Liver (tissue), 9 donors: ENCODE measurements around the gene TMEM125. TPM values are rescaled to one million over a fixed set of nuclear protein-coding genes. Genes with fewer than 3 reads are reported as not detected.

Experiments used
- DNase-seq: peaks from one replicate; pipeline ENCODE4 v3.0.0-alpha.2; 2017; ENCODE audit warnings: low spot score
- H3K27ac ChIP-seq, 2 donors: one replicate each; pipeline ENCODE4 v1.7.0; 2013; ENCODE audit warnings: inconsistent platforms in 2 of 2, low read length in 2 of 2, control low read depth in 1 of 2, low read depth in 1 of 2, mild to moderate bottlenecking in 1 of 2
- H3K27me3 ChIP-seq, 4 donors: one replicate each; pipeline versions ENCODE4 v1.6.1 to v1.7.0; 2013; ENCODE audit warnings: low read length in 3 of 4, inconsistent platforms in 1 of 4, mild to moderate bottlenecking in 1 of 4, moderate library complexity in 1 of 4; ENCODE audit not compliant: control insufficient read depth in 4 of 4, insufficient read depth in 4 of 4
- H3K36me3 ChIP-seq, 4 donors: one replicate each; pipeline versions ENCODE4 v1.6.1 to v1.7.0; 2013; ENCODE audit warnings: low read length in 3 of 4, mild to moderate bottlenecking in 3 of 4, low read depth in 1 of 4, moderate library complexity in 1 of 4; ENCODE audit not compliant: control insufficient read depth in 4 of 4, insufficient read depth in 3 of 4
- H3K4me1 ChIP-seq, 4 donors: one replicate each; pipeline versions ENCODE4 v1.6.1 to v1.7.0; 2013; ENCODE audit warnings: low read length in 3 of 4, mild to moderate bottlenecking in 3 of 4, moderate library complexity in 1 of 4; ENCODE audit not compliant: control insufficient read depth in 4 of 4, insufficient read depth in 4 of 4
- H3K4me3 ChIP-seq, 3 donors: one replicate each; pipeline versions ENCODE4 v1.6.1 to v1.7.0; 2013; ENCODE audit warnings: low read length in 3 of 3, control low read depth in 1 of 3, low read depth in 1 of 3, mild to moderate bottlenecking in 1 of 3
- H3K9ac ChIP-seq, 2 donors: one replicate each; pipeline ENCODE4 v1.7.0; 2013; ENCODE audit warnings: low read length in 2 of 2, mild to moderate bottlenecking in 2 of 2, moderate library complexity in 2 of 2, control low read depth in 1 of 2, low read depth in 1 of 2
- H3K9me3 ChIP-seq, 4 donors: one replicate each; pipeline versions ENCODE4 v1.6.1 to v1.7.0; 2013; ENCODE audit warnings: low read length in 3 of 4; ENCODE audit not compliant: control insufficient read depth in 4 of 4
- CTCF ChIP-seq: fragments of 150-350 bp; IDR thresholded peaks from 2 replicates; pipeline ENCODE4 v1.5.1; 2017; ENCODE audit warnings: improper control_type of control experiment, low read depth, low read length; ENCODE audit not compliant: missing input control
- EGR1 ChIP-seq, 2 donors: IDR thresholded peaks; 2 replicates each; pipeline ENCODE4 v1.6.1; 2016 to 2018; ENCODE audit warnings: antibody characterized with exemption in 2 of 2, low read depth in 2 of 2
- FOXA1 ChIP-seq: IDR thresholded peaks from 2 replicates; pipeline ENCODE4 v1.6.1; 2016; ENCODE audit warnings: antibody characterized with exemption
- FOXA2 ChIP-seq: IDR thresholded peaks from 2 replicates; pipeline ENCODE4 v1.6.1; 2016; ENCODE audit warnings: antibody characterized with exemption
- GABPA ChIP-seq, 2 donors: IDR thresholded peaks in 1 of 2; conservative IDR thresholded peaks in 1 of 2; 2 replicates each; pipeline ENCODE4 v1.6.1; 2016; ENCODE audit warnings: antibody characterized with exemption in 2 of 2, mild to moderate bottlenecking in 1 of 2, moderate library complexity in 1 of 2
- HNF4A ChIP-seq, 2 donors: conservative IDR thresholded peaks; 2 replicates each; pipeline ENCODE4 v1.6.1; 2016; ENCODE audit warnings: antibody characterized with exemption in 2 of 2, mild to moderate bottlenecking in 2 of 2
- HNF4G ChIP-seq: IDR thresholded peaks from 2 replicates; pipeline ENCODE4 v1.6.1; 2016; ENCODE audit warnings: antibody characterized with exemption
- JUND ChIP-seq, 2 donors: IDR thresholded peaks; 2 replicates each; pipeline ENCODE4 v1.6.1; 2016; ENCODE audit warnings: antibody characterized with exemption in 2 of 2
- MAX ChIP-seq: IDR thresholded peaks from 2 replicates; pipeline ENCODE4 v1.6.1; 2016; ENCODE audit warnings: antibody characterized with exemption
- NR2F2 ChIP-seq: IDR thresholded peaks from 2 replicates; pipeline ENCODE4 v1.6.1; 2016; ENCODE audit warnings: antibody characterized with exemption
- RAD21 ChIP-seq, 2 donors: IDR thresholded peaks; 2 replicates each; pipeline ENCODE4 v1.6.1; 2016; ENCODE audit warnings: antibody characterized with exemption in 2 of 2, mild to moderate bottlenecking in 2 of 2
- RXRA ChIP-seq, 2 donors: IDR thresholded peaks; 2 replicates each; pipeline ENCODE4 v1.6.1; 2017 to 2018; ENCODE audit warnings: antibody characterized with exemption in 2 of 2, mild to moderate bottlenecking in 1 of 2
- SP1 ChIP-seq: IDR thresholded peaks from 2 replicates; pipeline ENCODE4 v1.6.1; 2018; ENCODE audit warnings: antibody characterized with exemption, mild to moderate bottlenecking
- TAF1 ChIP-seq: conservative IDR thresholded peaks from 2 replicates; pipeline ENCODE4 v1.6.1; 2016; ENCODE audit warnings: antibody characterized with exemption, mild to moderate bottlenecking
- YY1 ChIP-seq: IDR thresholded peaks from 2 replicates; pipeline ENCODE4 v1.6.1; 2016; ENCODE audit warnings: antibody characterized with exemption, mild to moderate bottlenecking
- ZBTB33 ChIP-seq: IDR thresholded peaks from 2 replicates; pipeline ENCODE4 v1.6.1; 2016; ENCODE audit warnings: antibody characterized with exemption
- WGBS: extraction: QIAGEN DNeasy Blood & Tissue Kit; methylation state at CpG from one replicate; pipeline ENCODE4 v1.1.7; 2013; 5-methylcytosine and 5-hydroxymethylcytosine counted together
- polyA plus RNA-seq, 2 donors: library from polyadenylated mRNA; stranded (reverse) in 1 of 2; unstranded in 1 of 2; fragments of 200-250 nt in 1 of 2; fragments of >200 nt in 1 of 2; fragmentation: Nextera tagmentation in 1 of 2; extraction: Ambion mirVana in 1 of 2; gene quantifications; one replicate each; pipeline versions ENCODE4 v1.2.1 to v1.2.3, GENCODE V29; 2013 to 2015
- total RNA-seq, 2 donors: library from RNA; depleted of rRNA; stranded (reverse); fragments of >200 nt; gene quantifications; one replicate each; pipeline ENCODE4 v1.2.3, GENCODE V29; 2014
- donor health status: healthy.
- donor health status: healthy.
- donor health status: healthy.
- donor health status: healthy.
- donor health status: healthy.

The TMEM125 gene
- total and polyA plus RNA-seq, 4 donors, result 0.21 to 1.0 (median 0.69) TPM

- 88% methylated on average over 5 of the region's 5 CpGs for WGBS
- H3K9me3 ChIP-seq, result no peaks in the 10 kb centered on the region
- TF ChIP-seq YY1 (no peak), HNF4A (conservative IDR thresholded peaks at IDR 0.05) (no peak), RXRA (IDR thresholded peaks at IDR 0.05) (no peak), JUND (IDR thresholded peaks at IDR 0.05) (no peak), FOXA2 (no peak), ZBTB33 (no peak), RAD21 (IDR thresholded peaks at IDR 0.05) (no peak), TAF1 (no peak), HNF4G (no peak), GABPA (IDR thresholded peaks at IDR 0.05 in 1 of 2, conservative IDR thresholded peaks at IDR 0.05 in 1 of 2) (no peak)
- H3K4me3 ChIP-seq, result no peak overlapping the region
- H3K4me1 ChIP-seq, result peaks cover 0 to 18% (median 6%) of the 10 kb centered on the region in 4 donors
- no peaks in the 10 kb centered on the region for H3K36me3 ChIP-seq
- H3K9ac ChIP-seq, result no peak overlapping the region
- no peak for DNase-seq
- no peaks in the 10 kb centered on the region for H3K27me3 ChIP-seq
- no peak overlapping the region for H3K27ac ChIP-seq
Measured at GRCh38 chr1:43292679-43293078, 22.9 kb downstream of the TMEM125 start.

GRCh38 chr1:43293176-43293575, 23.4 kb downstream of the TMEM125 start:
- peaks cover 0 to 18% (median 6%) of the 10 kb centered on the region in 4 donors for H3K4me1 ChIP-seq
- no peak for TF ChIP-seq MAX
- no peak for TF ChIP-seq CTCF
- TF ChIP-seq YY1, result no peak
- TF ChIP-seq SP1, result no peak
- TF ChIP-seq FOXA2, result no peak
- no peak for TF ChIP-seq NR2F2
- TF ChIP-seq TAF1, result no peak
- TF ChIP-seq EGR1 (IDR thresholded peaks at IDR 0.05; ENCODE audit: low read depth in 2 of 2), result no peak
- no peak for TF ChIP-seq HNF4A (conservative IDR thresholded peaks at IDR 0.05)
- no peak for TF ChIP-seq GABPA (IDR thresholded peaks at IDR 0.05 in 1 of 2, conservative IDR thresholded peaks at IDR 0.05 in 1 of 2)
- TF ChIP-seq RAD21 (IDR thresholded peaks at IDR 0.05), result no peak
- no peak for TF ChIP-seq FOXA1
- TF ChIP-seq RXRA (IDR thresholded peaks at IDR 0.05), result no peak
- H3K27ac ChIP-seq, result no peak overlapping the region
- no peak for DNase-seq
- H3K27me3 ChIP-seq, result no peaks in the 10 kb centered on the region
- H3K4me3 ChIP-seq, result no peak overlapping the region
- no peaks in the 10 kb centered on the region for H3K9me3 ChIP-seq
- H3K9ac ChIP-seq, result no peak overlapping the region
- 89% methylated on average over 2 of the region's 2 CpGs for WGBS
- no peaks in the 10 kb centered on the region for H3K36me3 ChIP-seq
